GM23248 (cell line): ENCODE data around the gene EID1.

Experiments
- EZH2 ChIP-seq: fragments of 200-600 bp; sonication (generic); IDR thresholded peaks from 2 replicates; pipeline ENCODE4 v1.6.1; 2018; ENCODE audit warnings: antibody characterized with exemption, mild to moderate bottlenecking; ENCODE audit not compliant: insufficient read depth, poor library complexity, severe bottlenecking
- EZH2phosphoT487 ChIP-seq: fragments of 200-600 bp; sonication (generic); IDR thresholded peaks from 2 replicates; pipeline ENCODE4 v1.6.1; 2018; ENCODE audit warnings: antibody characterized with exemption, moderate library complexity, mild to moderate bottlenecking, low read depth; ENCODE audit not compliant: insufficient read depth

GRCh38 chr15:48866141-48866563 lies 11.8 kb upstream of the EID1 start:
- no peak for TF ChIP-seq EZH2
- TF ChIP-seq EZH2phosphoT487: no peak
